Heart right ventricle (tissue), 16 donors: ENCODE measurements around the gene COMMD9. TPM values are rescaled to one million over a fixed set of nuclear protein-coding genes. Genes with fewer than 3 reads are reported as not detected.

Experiments
- ATAC-seq, 8 donors: fragments of 200-7000 bp; cut with Tn5 transposase; one replicate each; pipeline ENCODE4 v1.9.1; 2020; ENCODE audit warnings: mild to moderate bottlenecking in 8 of 8, moderate library complexity in 8 of 8, moderate number of reproducible peaks in 1 of 8
- DNase-seq, 2 donors: peaks; one replicate each; pipeline ENCODE4 v3.0.0-alpha.2; 2020
- H3K27ac ChIP-seq, 10 donors: fragments of 200-600 bp; sonication (generic) in 2 of 10; one replicate each; pipeline versions ENCODE4 v1.5.0 to v1.8.0; 2020 to 2022; ENCODE audit warnings: mild to moderate bottlenecking in 3 of 10
- H3K27me3 ChIP-seq, 7 donors: fragments of 200-600 bp; one replicate each; pipeline ENCODE4 v1.8.0; 2021 to 2022; ENCODE audit warnings: mild to moderate bottlenecking in 2 of 7
- H3K36me3 ChIP-seq, 9 donors: fragments of 200-600 bp; sonication (generic) in 1 of 9; one replicate each; pipeline versions ENCODE4 v1.5.0 to v1.8.0; 2020 to 2022; ENCODE audit warnings: mild to moderate bottlenecking in 2 of 9
- H3K4me1 ChIP-seq, 9 donors: fragments of 200-600 bp; sonication (generic) in 1 of 9; one replicate each; pipeline versions ENCODE4 v1.5.0 to v1.8.0; 2020 to 2022; ENCODE audit warnings: mild to moderate bottlenecking in 4 of 9
- H3K4me3 ChIP-seq, 10 donors: fragments of 200-600 bp; sonication (generic) in 2 of 10; one replicate each; pipeline versions ENCODE4 v1.5.0 to v1.8.0; 2020 to 2022; ENCODE audit warnings: mild to moderate bottlenecking in 7 of 10, moderate library complexity in 2 of 10
- H3K9me3 ChIP-seq, 11 donors: fragments of 200-600 bp in 10 of 11; sonication (generic) in 2 of 11; one replicate each; pipeline versions ENCODE4 v1.5.0 to v1.8.0; 2013 to 2022; ENCODE audit warnings: mild to moderate bottlenecking in 2 of 11, control low read depth in 1 of 11, moderate library complexity in 1 of 11
- CTCF ChIP-seq, 9 donors: fragments of 200-600 bp; sonication (generic) in 2 of 9; IDR thresholded peaks; one replicate each; pipeline versions ENCODE4 v1.5.0 to v1.8.0; 2021 to 2022; ENCODE audit warnings: antibody characterized with exemption in 9 of 9, mild to moderate bottlenecking in 5 of 9, moderate library complexity in 1 of 9
- WGBS, 2 donors: extraction: QIAGEN DNeasy Blood & Tissue Kit; methylation state at CpG; one replicate each; pipeline ENCODE4 v1.1.7; 2013; ENCODE audit warnings: inconsistent platforms in 1 of 2; 5-methylcytosine and 5-hydroxymethylcytosine counted together
- intact Hi-C, 10 donors: fragments of 100-400 bp; cut with DNase I; formaldehyde crosslinking; loops; one replicate each; pipeline versions ENCODE4 v1.11.1 to v1.14.2; 2022
- polyA plus RNA-seq, 2 donors: library from polyadenylated mRNA; stranded (reverse); fragments of 200-250 nt; gene quantifications; one replicate each; pipeline ENCODE4 v1.2.3, GENCODE V29; 2013
- total RNA-seq, 10 donors: library from RNA; stranded (reverse); fragmentation: NEBNext Ultra II Directional in 3 of 10; extraction: Animal tissue kit (Norgen Biotek cat#: 25700) in 3 of 10; gene quantifications; one replicate each; pipeline versions ENCODE4 v1.2.1 to v1.2.4, GENCODE V29; 2021 to 2023
- donor health status: Arrhythmogenic right ventricular cardiomyopathy.
- donor health status: ischemic (EF 13 %, LVEDD 7.1; RV severe dilation, severe dysfunction).
- donor health status: healthy with polysubstance abuse.
- donor health status: DM: no; HTN: yes; CAD: no.
- donor health status: DM: no; HTN: no; CAD: no.
- donor health status: ischemic (EF 25% LVEDD 6.9; RV normal size, moderate dysfunction).
- donor health status: ischemic (EF 25% LVEDD 5.7; RV mildly dilated, moderate dysfunction).
- donor health status: healthy.
- donor health status: DM: yes; HTN: yes; CAD: no.
- donor health status: Ischemic cardiomyopathy.
- donor health status: ischemic (EF 35%, LVEDD 5.7; RV mildly dilated, moderate dysfunction).
- donor health status: nonischemic (EF 11% LVEDD 7.7; RV severe dilation, severe dysfunction).
- donor health status: DM: yes; HTN: yes; CAD: no.
- donor health status: PGD.
- donor health status: ischemic (EF 29% LVEDD 5.4; RV normal size, mild dysfunction).
- donor health status: nonischemic (EF 23%, LVEDD 6.1; RV moderate dilation, normal function).

The COMMD9 gene
- total and polyA plus RNA-seq, 12 donors = 22.3 to 69.4 (median 56.0) TPM

- intact Hi-C loops = loop anchor here (1.0 to 10.0 kb wide), 12 partner anchors 112 to 782 kb away; partner anchors contain the start of gene FJX1 (in 3 of the 10)
- Histone ChIP-seq H3K36me3 (peaks cover 0 to 15% (median 10%) of the 10 kb centered on the region in 9 donors), H3K27me3 (peaks cover 0 to 22% (median 0%) of the 10 kb centered on the region in 7 donors), H3K4me3 (no peak overlapping the region), H3K27ac (no peak overlapping the region), H3K9me3 (no peaks in the 10 kb centered on the region), H3K4me1 (peaks cover 0 to 6% (median 0%) of the 10 kb centered on the region in 9 donors)
- no peak for DNase-seq
- TF ChIP-seq CTCF (IDR thresholded peaks at IDR 0.05) = no peak
- 66 to 70% methylated on average over 5 of the region's 5 CpGs for WGBS, 2 donors
- no peak for ATAC-seq
Measured at GRCh38 chr11:36266767-36267166, 22.5 kb downstream of the COMMD9 start.

- 31 to 35% methylated on average over 13 of the region's 13 CpGs for WGBS, 2 donors
- Histone ChIP-seq H3K4me1 (peaks cover 0 to 6% (median 0%) of the 10 kb centered on the region in 9 donors), H3K27ac (no peak overlapping the region), H3K36me3 (peaks cover 0 to 8% (median 3%) of the 10 kb centered on the region in 9 donors), H3K4me3 (no peak overlapping the region), H3K9me3 (no peaks in the 10 kb centered on the region), H3K27me3 (peaks cover 0 to 24% (median 0%) of the 10 kb centered on the region in 7 donors)
- DNase-seq = peak; percentile 20 to 56
- intact Hi-C loops = loop anchor here (1.0 to 10.0 kb wide), 12 partner anchors 111 to 781 kb away; partner anchors contain the start of gene FJX1 (in 3 of the 10)
- TF ChIP-seq CTCF (IDR thresholded peaks at IDR 0.05) = peak; percentile 48 to 88 (median 77)
- peak; percentile 53 to 78 (median 66) for ATAC-seq
Measured at GRCh38 chr11:36265793-36266628, 23.2 kb downstream of the COMMD9 start.

DNA sequence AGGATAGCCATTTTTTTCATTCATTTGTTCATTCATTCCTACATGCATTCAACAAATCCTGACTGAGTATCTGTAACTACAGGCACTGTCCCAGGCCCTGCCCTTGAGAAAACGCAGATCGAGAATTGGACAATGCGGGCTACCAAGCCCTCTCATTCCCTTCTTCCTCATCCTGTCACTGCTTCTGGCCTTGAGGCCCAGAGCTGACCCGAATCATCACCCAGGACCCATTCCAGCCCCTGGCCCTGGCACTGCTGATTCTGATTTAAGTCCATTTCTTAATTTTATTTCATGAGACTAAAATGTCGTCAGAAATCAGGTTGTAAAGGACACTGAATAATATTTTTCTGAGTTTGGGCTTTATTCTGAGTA, 24.3 kb downstream of the COMMD9 start:
- Histone ChIP-seq H3K27ac (no peak overlapping the region), H3K9me3 (no peaks in the 10 kb centered on the region), H3K27me3 (peaks cover 0 to 24% (median 3%) of the 10 kb centered on the region in 7 donors), H3K4me1 (peaks cover 0 to 6% (median 0%) of the 10 kb centered on the region in 9 donors), H3K4me3 (no peak overlapping the region), H3K36me3 (no peaks in the 10 kb centered on the region)
- intact Hi-C loops = loop anchor here (2.0 to 10.0 kb wide), 11 partner anchors 110 to 780 kb away; partner anchors contain the start of gene FJX1 (in 3 of the 10)
- no peak for TF ChIP-seq CTCF (IDR thresholded peaks at IDR 0.05)
- 73 to 85% methylated on average over 5 of the region's 5 CpGs for WGBS, 2 donors
- DNase-seq = no peak
- no peak for ATAC-seq

DNA sequence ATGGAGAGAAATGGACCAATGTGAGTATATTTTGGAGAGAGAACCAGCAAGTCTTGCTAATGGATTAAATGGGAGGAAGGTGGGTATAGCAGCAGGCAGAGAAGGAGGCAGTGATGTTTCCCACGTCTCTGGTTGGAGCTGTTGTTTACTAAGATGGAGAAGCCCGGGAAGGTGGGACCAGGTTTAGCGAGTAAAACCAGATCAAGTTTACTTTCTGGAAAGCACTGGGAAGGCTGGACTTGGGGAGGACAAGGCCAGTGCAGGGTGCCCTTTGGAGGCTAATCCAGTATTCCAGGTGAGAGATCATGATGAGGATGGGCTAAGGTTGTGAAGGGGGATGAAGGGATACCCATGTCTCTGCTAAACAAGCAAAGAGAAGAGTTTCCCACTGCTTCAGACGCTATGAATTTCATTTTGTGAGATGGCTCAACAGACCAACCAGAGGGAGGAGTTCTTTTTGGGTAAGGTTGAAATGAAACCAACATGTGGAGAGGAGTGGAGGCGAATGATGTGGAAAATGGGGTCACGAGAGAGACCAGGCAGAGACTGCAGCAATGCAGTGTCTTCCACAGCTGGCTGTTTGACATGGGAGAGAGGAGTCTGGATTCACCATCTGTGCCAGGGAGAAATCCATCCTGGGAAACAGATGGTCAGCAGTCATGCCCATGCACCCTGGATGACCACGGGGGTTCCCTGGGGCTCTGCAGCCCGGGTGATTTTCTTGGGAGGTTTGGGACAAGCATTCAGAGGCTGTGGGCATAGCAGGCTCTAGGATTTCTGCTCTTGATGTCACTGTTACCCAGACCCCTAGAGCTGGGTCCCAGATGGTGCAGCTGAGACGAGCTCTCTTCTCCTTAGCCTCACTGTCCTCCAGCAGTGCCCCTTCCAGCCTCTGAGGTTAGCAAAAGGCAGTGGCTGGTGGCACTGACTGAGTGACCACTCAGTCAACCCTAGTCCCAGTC, 24.9 kb downstream of the COMMD9 start:
- ATAC-seq = no peak
- peaks cover 0 to 28% (median 5%) of the 10 kb centered on the region in 7 donors for H3K27me3 ChIP-seq
- H3K4me1 ChIP-seq = peaks cover 0 to 6% (median 0%) of the 10 kb centered on the region in 9 donors
- H3K27ac ChIP-seq = no peak overlapping the region
- intact Hi-C loops = loop anchor here in 9 of 10 donors (2.0 to 10.0 kb wide), 9 partner anchors 109 to 779 kb away; no protein-coding TSS in a partner anchor
- TF ChIP-seq CTCF (IDR thresholded peaks at IDR 0.05) = no peak
- no peak overlapping the region for H3K4me3 ChIP-seq
- no peaks in the 10 kb centered on the region for H3K9me3 ChIP-seq
- no peaks in the 10 kb centered on the region for H3K36me3 ChIP-seq
- no peak for DNase-seq
- WGBS, 2 donors = 73 to 77% methylated on average over 9 of the region's 9 CpGs
